K562 (cell line): Measurements from ENCODE around the gene LDB1. TPM values are rescaled to one million over a fixed set of nuclear protein-coding genes. Genes with fewer than 3 reads are reported as not detected.
A peak's percentile ranks its signal among the peaks of the same experiment; 100 is the strongest.

Experiments
- BRF2 ChIP-seq: IDR thresholded peaks from 3 replicates; pipeline ENCODE4 v1.6.1; 2011; ENCODE audit warnings: borderline replicate concordance, mild to moderate bottlenecking; ENCODE audit not compliant: insufficient read length, insufficient read depth
- ETS2 ChIP-seq: IDR thresholded peaks from 2 replicates; pipeline ENCODE4 v1.6.1; 2016; ENCODE audit warnings: borderline replicate concordance, missing genetic modification characterization, mild to moderate bottlenecking, moderate library complexity, missing compliant biosample characterization; ENCODE audit not compliant: poor library complexity, severe bottlenecking
- FOXA3 ChIP-seq, 2 experiments: fragments of 450-650 bp in 1 of 2; sonication (generic) in 1 of 2; formaldehyde crosslinking; IDR thresholded peaks in 1 of 2; conservative IDR thresholded peaks in 1 of 2; 2 replicates each; pipeline versions ENCODE4 v1.4.0 to v1.8.0; 2020 to 2022; ENCODE audit warnings: mild to moderate bottlenecking in 2 of 2, missing genetic modification reagents in 1 of 2
- GABPB1 ChIP-seq: sonication (generic); formaldehyde crosslinking; IDR thresholded peaks from 2 replicates; pipeline ENCODE4 v1.8.0; 2022; ENCODE audit warnings: mild to moderate bottlenecking, missing genetic modification reagents
- KLF10 ChIP-seq: fragments of 250-450 bp; sonication (Bioruptor Pico); IDR thresholded peaks from 2 replicates; pipeline ENCODE4 v1.6.1; 2021; ENCODE audit warnings: matching md5 sums
- MECOM ChIP-seq: fragments of 250-450 bp; sonication (Bioruptor Pico); IDR thresholded peaks from 2 replicates; pipeline ENCODE4 v1.8.0; 2022; ENCODE audit warnings: inconsistent platforms
- MXD1 ChIP-seq: fragments of 250-450 bp; sonication (Bioruptor Pico); IDR thresholded peaks from 2 replicates; pipeline ENCODE4 v1.8.0; 2021; ENCODE audit warnings: borderline replicate concordance, mild to moderate bottlenecking, moderate library complexity; ENCODE audit not compliant: poor library complexity, severe bottlenecking
- PHB ChIP-seq: fragments of 250-450 bp; sonication (Bioruptor Pico); IDR thresholded peaks from 2 replicates; pipeline ENCODE4 v1.5.0; 2021
- POLR2G ChIP-seq: fragments of 200-400 bp; formaldehyde crosslinking; IDR thresholded peaks from 2 replicates; pipeline ENCODE4 v1.6.1; 2017; ENCODE audit warnings: low read depth, mild to moderate bottlenecking, antibody characterized with exemption, low read length, moderate library complexity
- RBM34 ChIP-seq: fragments of 200-400 bp; formaldehyde crosslinking; IDR thresholded peaks from 2 replicates; pipeline ENCODE4 v1.6.1; 2018; ENCODE audit warnings: low read length, borderline replicate concordance; ENCODE audit not compliant: insufficient read depth
- SMAD1 ChIP-seq: fragments of 150-350 bp; IDR thresholded peaks from 2 replicates; pipeline ENCODE4 v1.6.1; 2014; ENCODE audit warnings: low read length, low read depth; ENCODE audit not compliant: partially characterized antibody
- SMARCB1 ChIP-seq: IDR thresholded peaks from 2 replicates; pipeline ENCODE4 v1.6.1; 2011; ENCODE audit warnings: improper control_type of control experiment, low read depth; ENCODE audit not compliant: insufficient read length
- TBL1XR1 ChIP-seq, 2 experiments: IDR thresholded peaks; 2 replicates each; pipeline ENCODE4 v1.6.1; 2012; ENCODE audit warnings: improper control_type of control experiment in 2 of 2, low read length in 2 of 2, mild to moderate bottlenecking in 1 of 2
- ZNF124 ChIP-seq: sonication (generic); formaldehyde crosslinking; IDR thresholded peaks from 2 replicates; pipeline ENCODE4 v1.8.1; 2022; ENCODE audit warnings: missing genetic modification reagents
- ZNF217 ChIP-seq: sonication (generic); formaldehyde crosslinking; IDR thresholded peaks from 2 replicates; pipeline ENCODE4 v1.8.0; 2022; ENCODE audit warnings: mild to moderate bottlenecking, missing genetic modification reagents
- ZNF282 ChIP-seq: sonication (generic); formaldehyde crosslinking; IDR thresholded peaks from 2 replicates; pipeline ENCODE4 v1.8.1; 2023; ENCODE audit warnings: missing genetic modification reagents
- ZNF384 ChIP-seq: IDR thresholded peaks from 2 replicates; pipeline ENCODE4 v1.6.1; 2012; ENCODE audit warnings: low read depth, low read length, improper control_type of control experiment
- ZNF717 ChIP-seq: fragments of 250-450 bp; sonication (Bioruptor Pico); IDR thresholded peaks from 2 replicates; pipeline ENCODE4 v1.5.0; 2021
- polyA plus RNA-seq, 8 experiments: library from polyadenylated mRNA; depleted of rRNA in 4 of 8; stranded (reverse) in 5 of 8; unstranded in 3 of 8; fragments of >200 nt; fragmentation: Nextera tagmentation in 2 of 8; fragmentation: Illumina TruSeq in 1 of 8; extraction: Ambion mirVana in 2 of 8; extraction: Trizol in 1 of 8; gene quantifications; 2 replicates each; pipeline versions ENCODE4 v1.2.1 to v1.2.3, GENCODE V29; 2011 to 2014; ENCODE audit warnings: inconsistent platforms in 1 of 8, missing spikeins in 1 of 8
- total RNA-seq, 7 experiments: library from RNA; depleted of rRNA in 6 of 7; stranded (reverse); fragments of >200 nt in 6 of 7; fragmentation: Illumina TruSeq in 2 of 7; extraction: Trizol in 2 of 7; gene quantifications; 2 replicates each; pipeline versions ENCODE4 v1.2.1 to v1.2.3, GENCODE V29; 2011 to 2021; ENCODE audit warnings: low replicate concordance in 1 of 7
- TF ChIP-seq, protein P1 (sequence below): fragments of 250-450 bp; sonication (Bioruptor Pico); IDR thresholded peaks from 2 replicates; pipeline ENCODE4 v1.4.0; 2020; ENCODE audit warnings: mild to moderate bottlenecking, moderate library complexity
- TF ChIP-seq, protein P2 (sequence below): fragments of 450-650 bp; formaldehyde crosslinking; IDR thresholded peaks from 2 replicates; pipeline ENCODE4 v1.4.0; 2020; ENCODE audit warnings: mild to moderate bottlenecking, mixed read lengths
- TF ChIP-seq, protein P3 (sequence below): fragments of 250-450 bp; sonication (Bioruptor Pico); IDR thresholded peaks from 2 replicates; pipeline ENCODE4 v1.4.0; 2020; ENCODE audit warnings: mild to moderate bottlenecking

Gene LDB1
- total and polyA plus RNA-seq, 9 of the 15 experiments (the other 6 are each of a cell fraction or from before 2014, with no cell fraction given) = 1.9 to 137 (median 105) TPM

DNA sequence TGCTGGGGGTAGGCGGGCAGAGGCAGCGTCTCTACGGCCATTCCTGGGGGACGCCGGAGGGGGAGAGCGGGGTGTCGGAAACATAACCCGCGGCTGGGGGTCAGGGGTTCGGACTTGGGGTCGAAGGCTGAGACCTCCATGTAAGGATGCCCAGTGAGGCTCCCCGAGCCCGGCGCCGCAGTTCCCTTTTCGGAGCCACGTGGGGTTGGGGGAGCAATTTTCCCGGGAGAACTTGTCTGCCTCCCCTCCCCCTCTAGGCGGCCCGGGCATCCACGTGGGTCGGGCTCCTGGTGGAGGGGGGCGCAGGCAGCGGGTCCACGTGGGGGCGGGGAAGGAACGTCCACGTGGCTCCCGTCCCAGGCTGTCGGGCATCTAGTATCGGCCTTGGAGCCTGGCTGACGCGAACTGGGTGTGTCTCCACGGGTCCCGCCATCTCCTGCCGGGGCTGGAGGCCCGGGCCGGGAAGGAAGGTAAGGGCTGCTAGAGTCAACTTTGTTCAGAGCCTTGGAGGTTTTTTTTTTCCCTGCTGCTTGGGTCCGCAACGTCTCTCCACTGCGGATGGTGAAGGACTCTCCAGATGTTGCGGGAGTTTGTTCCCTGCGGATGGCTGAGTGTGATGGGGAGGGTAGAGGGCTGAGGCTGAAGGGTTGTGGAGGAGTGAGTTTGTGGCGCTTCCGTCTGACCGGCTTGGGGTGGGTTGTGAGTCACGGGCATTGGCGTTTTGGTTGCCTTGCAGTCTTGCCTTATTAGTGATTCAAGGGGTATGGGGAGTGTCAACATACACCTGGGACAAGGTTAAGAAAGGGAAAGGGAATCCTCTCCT, 13.4 kb upstream of the LDB1 start (continued):
- TF ChIP-seq, protein P1, sequence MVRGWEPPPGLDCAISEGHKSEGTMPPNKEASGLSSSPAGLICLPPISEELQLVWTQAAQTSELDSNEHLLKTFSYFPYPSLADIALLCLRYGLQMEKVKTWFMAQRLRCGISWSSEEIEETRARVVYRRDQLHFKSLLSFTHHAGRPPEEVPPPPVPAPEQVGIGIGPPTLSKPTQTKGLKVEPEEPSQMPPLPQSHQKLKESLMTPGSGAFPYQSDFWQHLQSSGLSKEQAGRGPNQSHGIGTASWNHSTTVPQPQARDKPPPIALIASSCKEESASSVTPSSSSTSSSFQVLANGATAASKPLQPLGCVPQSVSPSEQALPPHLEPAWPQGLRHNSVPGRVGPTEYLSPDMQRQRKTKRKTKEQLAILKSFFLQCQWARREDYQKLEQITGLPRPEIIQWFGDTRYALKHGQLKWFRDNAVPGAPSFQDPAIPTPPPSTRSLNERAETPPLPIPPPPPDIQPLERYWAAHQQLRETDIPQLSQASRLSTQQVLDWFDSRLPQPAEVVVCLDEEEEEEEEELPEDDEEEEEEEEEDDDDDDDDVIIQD (CRISPR knock-in tag) = no peak
- TF ChIP-seq, protein P2, sequence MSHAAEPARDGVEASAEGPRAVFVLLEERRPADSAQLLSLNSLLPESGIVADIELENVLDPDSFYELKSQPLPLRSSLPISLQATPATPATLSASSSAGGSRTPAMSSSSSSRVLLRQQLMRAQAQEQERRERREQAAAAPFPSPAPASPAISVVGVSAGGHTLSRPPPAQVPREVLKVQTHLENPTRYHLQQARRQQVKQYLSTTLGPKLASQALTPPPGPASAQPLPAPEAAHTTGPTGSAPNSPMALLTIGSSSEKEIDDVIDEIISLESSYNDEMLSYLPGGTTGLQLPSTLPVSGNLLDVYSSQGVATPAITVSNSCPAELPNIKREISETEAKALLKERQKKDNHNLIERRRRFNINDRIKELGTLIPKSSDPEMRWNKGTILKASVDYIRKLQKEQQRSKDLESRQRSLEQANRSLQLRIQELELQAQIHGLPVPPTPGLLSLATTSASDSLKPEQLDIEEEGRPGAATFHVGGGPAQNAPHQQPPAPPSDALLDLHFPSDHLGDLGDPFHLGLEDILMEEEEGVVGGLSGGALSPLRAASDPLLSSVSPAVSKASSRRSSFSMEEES = no peak
- TF ChIP-seq ZNF124 (CRISPR knock-in tag) = no peak
- no peak for TF ChIP-seq ZNF282
- peak; percentile 92 for TF ChIP-seq MXD1
- TF ChIP-seq ZNF217 = no peak
- TF ChIP-seq SMAD1 = no peak
- no peak for TF ChIP-seq GABPB1 (CRISPR knock-in tag)
- TF ChIP-seq SMARCB1 = no peak
- TF ChIP-seq BRF2 = no peak
- TF ChIP-seq POLR2G = peak; percentile 7; the same call in 1 of the 2 replicates
- no peak for TF ChIP-seq PHB (CRISPR knock-in tag)
- no peak for TF ChIP-seq RBM34
- TF ChIP-seq MECOM = no peak
- no peak for TF ChIP-seq FOXA3 (CRISPR knock-in tag; conservative IDR thresholded peaks at IDR 0.05 in 1 of 2, IDR thresholded peaks at IDR 0.05 in 1 of 2)
- TF ChIP-seq ZNF384 = no peak
- no peak for TF ChIP-seq ETS2 (tag)
- no peak for TF ChIP-seq KLF10
- TF ChIP-seq TBL1XR1 (IDR thresholded peaks at IDR 0.05; ENCODE audit: low read length in 2 of 2) = no peak
- no peak for TF ChIP-seq ZNF717
- TF ChIP-seq, protein P3, sequence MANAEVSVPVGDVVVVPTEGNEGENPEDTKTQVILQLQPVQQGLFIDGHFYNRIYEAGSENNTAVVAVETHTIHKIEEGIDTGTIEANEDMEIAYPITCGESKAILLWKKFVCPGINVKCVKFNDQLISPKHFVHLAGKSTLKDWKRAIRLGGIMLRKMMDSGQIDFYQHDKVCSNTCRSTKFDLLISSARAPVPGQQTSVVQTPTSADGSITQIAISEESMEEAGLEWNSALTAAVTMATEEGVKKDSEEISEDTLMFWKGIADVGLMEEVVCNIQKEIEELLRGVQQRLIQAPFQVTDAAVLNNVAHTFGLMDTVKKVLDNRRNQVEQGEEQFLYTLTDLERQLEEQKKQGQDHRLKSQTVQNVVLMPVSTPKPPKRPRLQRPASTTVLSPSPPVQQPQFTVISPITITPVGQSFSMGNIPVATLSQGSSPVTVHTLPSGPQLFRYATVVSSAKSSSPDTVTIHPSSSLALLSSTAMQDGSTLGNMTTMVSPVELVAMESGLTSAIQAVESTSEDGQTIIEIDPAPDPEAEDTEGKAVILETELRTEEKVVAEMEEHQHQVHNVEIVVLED (CRISPR knock-in tag) = no peak
